Stimulated activated CD8-positive, alpha-beta memory T cell treated with anti-CD3 and anti-CD28 coated beads, Interleukin-12 subunit alpha, Interleukin-12 subunit beta, amount 100 ng/mL, for 4 hours (primary cell): ENCODE measurements around the gene EBLN1.
"Not testable (repeated sequence)": the region's sequence is repeated elsewhere in the genome, so short reads cannot be mapped to it uniquely, and the experiment has no call there.

ENCODE experiments used
- DNase-seq: peaks from one replicate; pipeline ENCODE4 v3.0.0-alpha.2; 2020; ENCODE audit warnings: low read depth

Gene EBLN1

DNA sequence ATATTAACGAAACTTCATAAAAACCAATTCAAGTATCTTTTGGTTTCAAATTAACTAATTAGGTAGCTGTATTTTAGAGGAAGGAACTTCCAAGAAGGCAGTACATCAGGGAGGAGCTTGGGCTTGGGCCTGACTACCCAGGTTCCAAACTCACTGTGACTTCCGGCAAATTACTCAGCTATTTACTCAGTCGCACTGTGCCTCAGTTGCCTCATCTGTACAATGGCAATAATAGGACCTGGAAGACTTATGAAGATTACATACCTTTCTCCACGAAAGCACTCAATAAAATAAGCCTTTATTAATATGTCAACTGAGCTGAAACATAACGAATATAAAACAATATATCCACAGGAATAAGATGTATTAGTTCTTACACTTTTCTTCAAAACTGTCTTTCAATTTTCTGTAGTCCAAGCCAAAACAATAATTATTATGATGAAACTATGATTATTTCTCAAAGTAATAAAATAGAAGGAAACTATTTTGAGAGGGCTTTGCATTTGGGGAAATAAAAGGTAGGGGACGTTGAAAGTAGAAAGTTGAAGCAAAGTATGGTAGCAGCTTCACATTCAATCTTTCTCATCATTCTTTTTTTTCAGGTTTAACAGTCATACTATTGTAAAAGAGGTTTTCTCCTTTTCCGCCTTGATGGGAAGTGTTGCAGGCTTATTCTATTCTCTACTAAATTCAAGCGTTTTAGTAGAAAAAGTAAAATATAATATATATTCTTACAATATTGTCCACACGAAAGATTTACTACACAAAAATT is 10.5 kb upstream of the EBLN1 start:
- DNase-seq: no peak

DNA sequence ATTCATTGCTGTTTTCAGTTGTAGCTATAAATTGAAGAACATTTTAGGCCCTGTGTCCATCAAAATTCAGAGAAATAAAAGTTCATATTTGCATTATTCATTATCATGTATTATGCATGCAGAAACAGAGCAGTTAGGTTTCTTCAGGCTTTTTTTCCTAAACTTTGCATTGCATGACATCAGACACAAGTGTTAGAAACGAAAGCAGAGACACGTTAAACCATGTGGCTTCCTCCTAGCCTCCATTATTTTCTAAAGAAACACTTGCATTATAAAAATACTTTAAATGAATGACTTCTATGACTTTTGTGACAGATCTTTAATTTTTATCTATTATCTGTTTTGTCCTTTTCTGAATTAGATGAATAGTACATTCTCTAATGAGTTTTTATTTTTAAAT is 8.8 kb upstream of the EBLN1 start:
- no peak for DNase-seq

DNA sequence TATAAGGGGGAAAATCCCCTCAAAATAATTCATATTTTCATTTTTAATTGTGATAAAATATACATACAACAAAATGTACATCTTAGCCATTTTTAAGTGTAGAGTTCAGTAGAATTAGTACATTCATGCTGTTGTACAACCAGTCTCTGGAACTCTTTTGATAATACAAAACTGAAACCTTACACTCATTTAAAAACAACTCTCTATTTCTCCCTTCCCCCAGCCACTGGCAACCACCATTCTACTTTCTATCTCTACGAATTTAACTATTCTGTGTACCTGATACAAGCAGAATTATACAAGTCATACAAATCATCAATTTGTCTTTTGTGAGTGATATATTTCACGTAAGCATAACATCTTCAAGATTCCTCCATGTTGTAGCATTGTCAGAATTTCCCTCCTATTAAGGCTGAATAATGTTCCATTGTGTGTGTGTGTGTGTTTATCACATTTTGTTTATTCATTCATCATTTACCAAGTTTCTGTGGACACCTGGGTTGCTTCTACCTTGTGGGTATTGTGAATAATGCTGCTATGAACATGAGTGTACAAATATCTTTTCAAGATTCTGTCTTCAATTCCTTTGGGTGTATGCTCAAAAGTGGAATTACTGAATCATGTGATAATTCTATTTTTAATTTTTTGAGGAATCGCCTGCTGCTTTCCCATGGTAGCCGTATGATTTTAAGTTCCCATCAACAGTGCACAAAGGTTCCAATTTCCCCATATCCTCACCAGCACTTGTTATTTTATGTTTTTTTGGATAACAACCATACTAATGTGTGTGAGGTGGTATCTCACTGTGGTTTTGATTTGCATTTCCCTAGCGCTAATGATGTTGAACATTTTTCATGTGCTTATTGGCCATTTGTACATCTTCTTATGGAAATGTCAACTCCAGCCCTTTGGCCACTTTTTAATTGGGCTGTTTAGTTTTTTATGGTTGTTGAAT is 4.7 kb upstream of the EBLN1 start:
- no peak for DNase-seq

DNA sequence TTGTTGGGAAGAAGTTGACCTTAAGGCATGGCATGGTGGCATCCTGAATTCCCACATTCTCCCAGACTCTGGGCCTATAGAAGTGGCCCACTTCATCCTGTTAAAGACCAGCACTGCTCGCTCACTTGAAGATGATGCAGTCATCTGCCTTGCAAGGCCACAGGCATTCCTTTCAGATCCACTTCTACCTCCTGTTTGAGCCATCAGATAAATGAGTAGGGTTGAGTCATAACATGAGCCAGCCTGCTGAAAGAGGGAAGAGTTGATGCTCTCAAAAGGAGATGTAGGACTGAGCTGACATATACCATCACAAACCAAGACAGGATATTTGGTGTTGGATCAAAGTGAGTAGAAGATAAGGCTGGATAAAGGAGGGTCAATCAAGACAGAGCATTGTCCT is 1.5 kb upstream of the EBLN1 start:
- DNase-seq: no peak

DNA sequence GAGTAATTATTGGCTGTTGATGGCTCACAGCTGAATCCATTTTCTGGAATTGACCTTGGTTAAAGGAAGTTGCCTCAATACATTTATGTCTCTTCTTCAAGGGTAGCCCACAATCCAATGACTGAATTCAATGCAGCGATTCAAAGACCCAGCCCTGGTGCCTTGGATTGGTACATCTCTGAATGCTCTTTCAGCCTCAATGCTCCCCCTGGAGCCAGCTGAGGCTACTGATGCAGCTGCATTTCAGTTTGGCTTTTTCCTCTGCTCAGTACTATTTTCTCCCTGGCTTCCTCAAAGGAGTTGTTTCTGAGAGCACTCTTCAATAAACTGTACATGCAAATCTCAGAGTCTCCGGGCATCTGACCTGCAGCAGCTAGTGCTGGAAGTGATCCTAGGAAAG is 633 bp upstream of the EBLN1 start:
- DNase-seq: no peak

DNA sequence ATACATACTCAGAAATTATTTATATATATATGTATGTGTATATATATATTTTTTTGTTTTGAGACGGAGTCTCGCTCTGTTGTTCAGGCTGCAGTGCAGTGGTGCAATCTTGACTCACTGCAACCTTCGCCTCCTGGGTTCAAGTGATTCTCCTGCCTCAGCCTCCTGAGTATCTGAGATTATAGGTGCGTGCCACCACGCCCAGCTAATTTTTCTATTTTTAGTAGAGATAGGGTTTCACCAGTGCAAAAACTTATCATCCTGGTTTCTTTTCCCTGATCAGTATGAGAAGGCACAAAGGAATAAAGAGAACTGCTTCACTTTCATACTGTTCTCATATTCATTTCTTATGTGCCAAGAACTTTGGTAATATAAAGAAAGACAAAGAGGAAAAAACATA is 731 bp downstream of the EBLN1 start:
- DNase-seq: not testable (repeated sequence)

DNA sequence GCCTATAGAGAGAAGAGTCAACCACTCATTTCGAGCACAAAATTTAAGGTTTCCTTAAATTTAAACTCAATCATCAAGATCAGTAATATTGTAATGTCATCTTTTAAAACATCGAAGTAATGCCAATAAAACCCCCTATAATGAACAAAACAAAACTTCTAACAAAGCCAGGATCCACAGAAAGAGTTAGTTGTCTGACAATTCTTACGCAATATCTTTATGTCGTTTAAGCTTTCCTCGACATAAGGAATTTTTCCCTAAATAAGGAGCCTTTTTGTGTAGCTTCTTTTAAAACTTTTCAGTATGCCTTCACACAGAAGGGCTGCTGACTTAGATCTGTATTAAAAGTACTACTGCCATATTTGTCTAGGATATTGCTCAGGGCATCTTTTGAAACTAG is 7.5 kb downstream of the EBLN1 start:
- no peak for DNase-seq

DNA sequence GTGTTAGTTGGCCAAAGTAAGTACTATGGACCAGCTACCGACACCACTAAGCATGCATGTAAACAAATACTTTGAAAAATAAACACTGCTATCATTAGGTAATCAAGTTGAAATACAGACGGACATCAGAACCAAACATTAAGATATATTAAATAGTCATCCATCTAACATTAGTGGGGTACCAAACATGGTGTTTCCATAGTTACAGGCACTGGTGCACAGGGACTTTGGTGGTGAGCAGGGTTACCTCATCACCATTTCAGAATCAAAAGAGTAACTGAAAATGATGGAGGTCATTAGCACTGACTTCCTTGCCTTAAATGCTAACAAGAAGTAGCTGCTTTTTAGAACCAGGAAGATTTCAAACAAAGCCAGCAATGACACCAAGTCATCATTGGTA is 23.9 kb downstream of the EBLN1 start:
- DNase-seq: no peak

DNA sequence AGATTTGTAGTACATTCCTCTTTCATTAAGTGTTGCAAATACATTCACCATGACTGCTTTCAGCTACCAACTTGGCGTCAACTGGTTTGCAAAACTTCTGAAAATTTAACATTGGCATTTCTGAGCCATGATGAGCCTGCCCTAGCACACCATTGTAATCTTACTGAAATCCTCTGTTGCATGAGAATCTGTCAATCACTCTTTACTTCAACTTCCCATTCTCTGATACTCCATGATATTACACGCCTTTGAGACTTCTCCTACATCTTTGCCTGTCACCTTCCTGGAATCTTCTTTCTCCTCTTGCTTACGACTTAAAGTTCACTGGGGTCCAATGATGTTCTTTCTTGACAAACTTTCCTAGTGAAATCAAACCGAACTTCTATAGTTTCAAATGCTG is 32.2 kb downstream of the EBLN1 start:
- DNase-seq: no peak

DNA sequence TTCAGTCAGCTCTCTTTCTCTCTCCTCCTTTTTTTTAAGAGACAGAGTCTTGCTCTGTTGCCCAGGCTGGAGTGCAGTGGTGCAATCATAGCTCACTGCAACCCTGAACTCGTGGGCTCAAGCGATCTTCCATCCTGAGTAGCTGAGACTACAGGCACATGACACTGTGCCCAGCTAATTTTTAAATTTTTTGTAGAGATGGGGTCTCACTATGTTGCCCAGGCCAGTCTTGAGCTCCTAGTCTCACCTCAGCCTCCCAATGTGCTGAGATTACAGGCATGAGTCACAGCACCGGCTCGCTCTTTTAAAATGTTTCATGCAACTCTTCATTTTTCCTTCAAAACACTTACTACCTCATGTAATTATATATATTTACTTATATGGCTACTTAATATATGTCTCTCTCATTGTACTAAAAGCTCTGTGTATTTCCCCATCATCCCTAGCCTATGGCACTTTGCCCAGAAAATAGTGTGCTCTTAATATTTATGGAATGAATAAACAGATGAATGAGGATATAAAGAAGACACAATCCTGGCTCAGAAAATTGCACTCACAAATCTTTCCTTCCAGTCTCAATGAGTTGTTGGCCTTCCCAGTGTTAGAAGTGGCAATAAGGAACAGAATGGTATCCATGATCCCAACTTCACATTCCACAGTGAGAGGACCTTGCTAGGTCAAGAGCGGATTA is 33.9 kb downstream of the EBLN1 start:
- DNase-seq: no peak

DNA sequence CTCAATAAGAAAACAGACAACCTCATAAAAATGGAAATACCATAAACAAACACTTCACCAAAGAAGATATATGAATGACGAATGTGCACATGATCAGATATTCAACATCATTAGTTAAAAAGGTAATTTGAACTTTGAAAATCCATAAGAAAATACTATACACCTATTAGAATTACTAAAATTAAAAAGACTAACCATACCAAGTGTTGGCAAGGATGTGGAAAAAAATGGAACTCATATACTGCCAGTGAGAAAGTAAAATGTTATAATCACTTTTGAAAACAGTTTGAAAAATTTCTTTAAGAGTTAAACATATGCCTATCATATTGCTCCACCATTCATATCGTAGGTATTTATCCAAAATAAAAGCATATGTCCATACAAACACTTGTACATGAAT is 37.1 kb downstream of the EBLN1 start:
- DNase-seq: no peak

DNA sequence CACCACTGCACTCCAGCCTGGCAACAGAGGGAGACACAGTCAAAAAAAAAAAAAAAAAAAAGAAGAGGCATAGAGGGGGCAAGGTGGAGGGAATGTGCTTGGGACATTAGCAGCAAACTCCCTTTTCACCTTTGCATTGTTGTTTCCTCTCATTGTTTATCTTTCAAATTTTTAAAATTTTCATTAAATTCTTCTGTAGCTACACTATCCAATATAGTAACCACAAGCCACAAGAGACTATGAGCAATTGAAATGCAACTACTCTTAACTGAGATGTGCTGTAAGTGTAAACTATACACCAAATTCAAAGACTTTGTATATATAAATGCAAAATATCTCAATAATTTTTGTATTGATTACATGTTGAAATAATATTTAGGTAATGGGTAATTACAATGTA is 43.4 kb downstream of the EBLN1 start:
- DNase-seq: no peak

DNA sequence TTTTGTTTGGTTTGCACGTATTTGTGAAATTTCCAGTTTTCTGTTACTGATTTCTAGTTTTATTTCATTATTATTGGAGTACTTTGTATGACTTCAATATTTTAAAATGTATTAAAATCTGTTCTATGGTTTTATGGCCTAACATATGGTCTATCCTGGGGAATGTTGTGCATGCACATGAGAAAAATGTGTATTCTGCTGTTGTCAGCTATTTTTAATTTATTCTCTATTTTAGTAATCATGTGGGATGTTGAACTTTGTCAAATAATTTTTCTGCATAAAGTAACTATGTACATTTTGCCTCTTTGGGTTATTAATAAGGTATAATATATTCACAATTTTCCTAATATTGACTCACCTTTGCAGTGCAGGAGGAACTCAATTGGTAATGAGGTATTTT is 46.7 kb downstream of the EBLN1 start:
- DNase-seq: no peak

DNA sequence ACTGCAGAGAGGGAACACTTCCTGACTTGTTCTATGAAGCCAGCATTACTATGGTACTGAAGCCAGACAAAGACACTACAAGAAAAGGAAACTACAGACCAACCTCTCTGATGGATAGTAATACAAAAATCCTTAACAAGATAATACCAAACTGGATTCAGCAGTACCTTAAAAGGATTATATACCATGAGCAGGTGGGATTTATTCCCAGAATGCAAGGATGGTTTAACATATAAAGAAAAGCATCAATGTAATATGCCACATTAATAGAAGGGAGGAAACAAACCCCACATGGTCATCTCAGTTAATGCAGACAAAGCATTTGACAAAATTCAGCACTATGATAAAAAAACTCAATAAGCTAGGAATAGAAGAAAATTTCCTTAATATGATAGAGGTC is 47.2 kb downstream of the EBLN1 start:
- no peak for DNase-seq

DNA sequence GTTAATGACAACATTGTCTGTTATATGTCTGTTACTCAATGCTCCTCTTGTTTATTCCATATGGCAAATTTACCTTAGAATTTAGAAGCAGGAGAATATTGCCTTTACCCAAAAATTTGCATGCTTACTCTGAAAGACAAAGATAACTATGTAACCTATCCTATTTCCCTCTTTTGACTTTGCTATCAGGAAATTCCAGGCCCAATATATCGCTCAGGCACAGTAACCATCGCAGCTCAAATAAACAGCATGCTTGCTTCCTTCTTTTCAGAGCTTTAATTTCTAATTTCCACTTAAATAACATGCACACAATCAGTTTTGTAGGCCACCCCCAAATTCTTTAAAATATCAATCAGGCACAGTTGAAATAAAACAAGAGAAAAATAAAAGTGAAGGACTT is 57.8 kb downstream of the EBLN1 start:
- no peak for DNase-seq

DNA sequence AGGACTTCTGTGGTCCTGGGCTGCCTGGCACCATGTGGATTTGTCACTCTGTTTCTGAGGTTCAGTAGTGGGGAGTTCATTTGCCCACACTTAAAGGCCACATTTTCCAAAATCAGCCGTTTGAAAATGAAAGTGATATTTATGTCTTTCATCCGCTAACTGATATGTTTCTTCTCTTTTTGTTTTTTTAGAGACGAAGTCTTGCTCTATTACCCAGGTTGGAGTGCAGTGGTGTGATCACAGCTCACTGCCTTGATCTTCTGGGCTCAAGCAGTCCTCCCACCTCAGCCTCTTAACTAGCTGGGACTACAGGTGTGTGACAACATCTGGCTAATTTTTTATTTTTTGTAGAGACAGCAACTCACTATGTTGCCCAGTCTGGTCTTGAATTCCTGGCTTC is 58.6 kb downstream of the EBLN1 start:
- no peak for DNase-seq
